B cell (primary cell): ENCODE results near the gene GBA3. TPM values are rescaled to one million over a fixed set of nuclear protein-coding genes. Genes with fewer than 3 reads are reported as not detected.

Experiments used
- ATAC-seq: fragments of 200-7000 bp; cut with Tn5 transposase; one replicate; pipeline ENCODE4 v1.10.0; 2021; ENCODE audit warnings: low read depth, mild to moderate bottlenecking, moderate number of reproducible peaks, moderate library complexity
- CTCF ChIA-PET: fragments of 350-600 bp; sonication (Branson Sonifier 250); formaldehyde crosslinking; loops from one replicate; lab custom pipeline; 2021; ENCODE audit warnings: antibody characterized with exemption, inconsistent platforms; lab: Charles Lee
- POLR2A ChIA-PET: fragments of 350-600 bp; sonication (Branson Sonifier 250); formaldehyde crosslinking; loops from one replicate; lab custom pipeline; 2021; ENCODE audit warnings: antibody characterized with exemption; lab: Charles Lee
- DNase-seq: peaks from one replicate; pipeline ENCODE4 v3.0.0; 2013
- H2AFZ ChIP-seq: 2 replicates; pipeline ENCODE4 v1.6.1; 2012; ENCODE audit warnings: mild to moderate bottlenecking, low read depth, low read length; ENCODE audit not compliant: insufficient read depth, poor library complexity, severe bottlenecking
- H3K27ac ChIP-seq, 2 donors: 1 replicate in 1 of 2; 2 replicates in 1 of 2; pipeline ENCODE4 v1.5.1; 2012 to 2013; ENCODE audit warnings: low read length in 2 of 2, mild to moderate bottlenecking in 2 of 2, moderate library complexity in 1 of 2
- H3K27me3 ChIP-seq, 4 experiments: fragments of 200-600 bp in 1 of 4; sonication (generic) in 1 of 4; replicated peaks in 1 of 4; 1 replicate in 2 of 4; 2 replicates in 2 of 4; pipeline versions ENCODE4 v1.6.1 to v1.7.0; 2013 to 2016; ENCODE audit warnings: low read length in 3 of 4, mild to moderate bottlenecking in 2 of 4, mixed read lengths in 1 of 4, moderate library complexity in 1 of 4; ENCODE audit not compliant: insufficient read depth in 4 of 4, control insufficient read depth in 3 of 4; ENCODE audit errors: control extremely low read depth in 1 of 4
- H3K36me3 ChIP-seq, 2 experiments: replicated peaks in 1 of 2; 1 replicate in 1 of 2; 2 replicates in 1 of 2; pipeline versions ENCODE4 v1.6.1 to v1.7.1; 2013; ENCODE audit warnings: low read length in 1 of 2; ENCODE audit not compliant: insufficient read depth in 2 of 2, control insufficient read depth in 1 of 2; ENCODE audit errors: control extremely low read depth in 1 of 2, extremely low read depth in 1 of 2
- H3K4me1 ChIP-seq, 2 donors: fragments of 200-600 bp in 1 of 2; sonication (generic) in 1 of 2; 1 replicate in 1 of 2; 2 replicates in 1 of 2; pipeline versions ENCODE4 v1.5.1 to v1.6.1; 2013 to 2017; ENCODE audit warnings: low read length in 2 of 2; ENCODE audit not compliant: control insufficient read depth in 2 of 2, insufficient read depth in 2 of 2
- H3K4me2 ChIP-seq: replicated peaks from 2 replicates; pipeline ENCODE3; 2012; ENCODE audit warnings: mild to moderate bottlenecking, low read depth, low read length; ENCODE audit not compliant: poor library complexity, severe bottlenecking
- H3K4me3 ChIP-seq, 5 experiments: fragments of 200-600 bp in 1 of 5; sonication (generic) in 1 of 5; 1 replicate in 3 of 5; 2 replicates in 2 of 5; pipeline versions ENCODE4 v1.5.1 to v1.7.0; 2011 to 2016; ENCODE audit warnings: low read length in 4 of 5, mild to moderate bottlenecking in 4 of 5, low read depth in 2 of 5, control low read depth in 1 of 5, moderate library complexity in 1 of 5; ENCODE audit not compliant: insufficient read depth in 1 of 5; ENCODE audit errors: control extremely low read depth in 1 of 5, extremely low read depth in 1 of 5
- H3K79me2 ChIP-seq: fragments of 200-600 bp; sonication (generic); one replicate; pipeline ENCODE4 v1.6.0; 2016; ENCODE audit warnings: low read length; ENCODE audit not compliant: control insufficient read depth, insufficient read depth
- H3K9ac ChIP-seq: fragments of 200-600 bp; sonication (generic); 2 replicates; pipeline ENCODE4 v1.6.1; 2017; ENCODE audit warnings: mild to moderate bottlenecking, low read length, moderate library complexity
- H3K9me3 ChIP-seq, 3 donors: one replicate each; pipeline versions ENCODE4 v1.6.1 to v1.7.1; 2013; ENCODE audit warnings: low read length in 2 of 3; ENCODE audit not compliant: control insufficient read depth in 2 of 3, insufficient read depth in 1 of 3; ENCODE audit errors: control extremely low read depth in 1 of 3
- H4K20me1 ChIP-seq: 2 replicates; pipeline ENCODE4 v1.6.0; 2012; ENCODE audit warnings: mild to moderate bottlenecking, low read length; ENCODE audit not compliant: insufficient read depth, control insufficient read depth, poor library complexity, severe bottlenecking
- H3K27ac Mint-ChIP-seq: one replicate; pipeline ENCODE4 v1.8.0; 2021; ENCODE audit warnings: mixed read lengths
- H3K27me3 Mint-ChIP-seq: one replicate; pipeline ENCODE4 v1.8.0; 2021; ENCODE audit warnings: mixed read lengths
- H3K4me1 Mint-ChIP-seq: one replicate; pipeline ENCODE4 v1.8.0; 2021; ENCODE audit warnings: mixed read lengths
- H3K4me3 Mint-ChIP-seq: one replicate; pipeline ENCODE4 v1.8.0; 2021; ENCODE audit warnings: mixed read lengths
- H3K9me3 Mint-ChIP-seq: one replicate; pipeline ENCODE4 v1.8.0; 2022; ENCODE audit warnings: mixed read lengths; ENCODE audit not compliant: insufficient read depth
- EZH2 ChIP-seq: IDR thresholded peaks from 2 replicates; pipeline ENCODE4 v1.6.1; 2012; ENCODE audit warnings: borderline replicate concordance, low read depth, mild to moderate bottlenecking, moderate library complexity, low read length; ENCODE audit not compliant: insufficient read depth, poor library complexity, severe bottlenecking
- WGBS: methylation state at CpG from one replicate; pipeline ENCODE4 v1.1.5; 2013; ENCODE audit warnings: missing lambda C conversion rate; ENCODE audit not compliant: insufficient coverage; 5-methylcytosine and 5-hydroxymethylcytosine counted together
- intact Hi-C: fragments of 100-400 bp; cut with micrococcal nuclease; formaldehyde crosslinking; loops from one replicate; pipeline ENCODE4 v1.10.0; 2022
- polyA plus RNA-seq: library from polyadenylated mRNA; depleted of rRNA; stranded (reverse); fragments of >200 nt; gene quantifications from 2 replicates; pipeline ENCODE4 v1.2.3, GENCODE V29; 2012
- total RNA-seq, 2 donors: library from RNA; stranded (reverse); fragments of 120-200 nt in 1 of 2; gene quantifications; 1 replicate in 1 of 2; 2 replicates in 1 of 2; pipeline versions ENCODE4 v1.2.3 to v1.2.4, GENCODE V29; 2013 to 2022
- TF ChIP-seq, protein P1 (sequence below): fragments of 200-600 bp; IDR thresholded peaks from one replicate; pipeline ENCODE4 v1.8.0; 2022; ENCODE audit warnings: antibody characterized with exemption, mild to moderate bottlenecking

The GBA3 gene
- total and polyA plus RNA-seq, 2 donors (not counting 1 experiment from before 2014, with no cell fraction given): not detected

DNA sequence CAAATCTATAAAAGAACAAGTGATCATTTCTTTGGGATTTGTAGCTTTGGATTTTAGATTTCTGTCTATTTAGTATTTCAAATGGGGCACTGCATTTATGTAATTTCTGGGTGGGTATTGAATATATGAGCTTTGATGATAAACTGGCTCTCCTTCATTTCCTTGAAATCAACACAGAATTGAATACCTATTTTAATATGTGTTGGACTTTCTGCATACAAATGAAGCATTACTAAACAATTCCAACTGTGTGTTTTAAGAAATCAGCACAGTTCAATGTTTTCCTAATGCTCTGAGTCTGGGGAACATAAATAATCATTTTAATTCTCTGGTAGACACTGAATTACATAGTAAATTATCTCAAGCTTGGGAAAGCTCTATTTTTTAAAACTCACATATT lies 42.0 kb upstream of the GBA3 start:
- Histone ChIP-seq H3K4me1 (no peaks in the 10 kb centered on the region), H2AFZ (no peak overlapping the region), H3K4me3 (no peak overlapping the region), H4K20me1 (no peaks in the 10 kb centered on the region), H3K9ac (no peak overlapping the region), H3K27me3 (no peaks in the 10 kb centered on the region), H3K4me2 (no peak overlapping the region), H3K9me3 (peaks cover 0 to 1% (median 0%) of the 10 kb centered on the region in 3 donors), H3K27ac (no peak overlapping the region), H3K36me3 (no peaks in the 10 kb centered on the region), H3K79me2 (no peaks in the 10 kb centered on the region)
- Mint-ChIP-seq H3K9me3 (no peaks in the 10 kb centered on the region), H3K27ac (no peak overlapping the region), H3K27me3 (no peaks in the 10 kb centered on the region), H3K4me1 (no peaks in the 10 kb centered on the region), H3K4me3 (no peak overlapping the region)
- POLR2A ChIA-PET: no interaction called here
- TF ChIP-seq, protein P1, sequence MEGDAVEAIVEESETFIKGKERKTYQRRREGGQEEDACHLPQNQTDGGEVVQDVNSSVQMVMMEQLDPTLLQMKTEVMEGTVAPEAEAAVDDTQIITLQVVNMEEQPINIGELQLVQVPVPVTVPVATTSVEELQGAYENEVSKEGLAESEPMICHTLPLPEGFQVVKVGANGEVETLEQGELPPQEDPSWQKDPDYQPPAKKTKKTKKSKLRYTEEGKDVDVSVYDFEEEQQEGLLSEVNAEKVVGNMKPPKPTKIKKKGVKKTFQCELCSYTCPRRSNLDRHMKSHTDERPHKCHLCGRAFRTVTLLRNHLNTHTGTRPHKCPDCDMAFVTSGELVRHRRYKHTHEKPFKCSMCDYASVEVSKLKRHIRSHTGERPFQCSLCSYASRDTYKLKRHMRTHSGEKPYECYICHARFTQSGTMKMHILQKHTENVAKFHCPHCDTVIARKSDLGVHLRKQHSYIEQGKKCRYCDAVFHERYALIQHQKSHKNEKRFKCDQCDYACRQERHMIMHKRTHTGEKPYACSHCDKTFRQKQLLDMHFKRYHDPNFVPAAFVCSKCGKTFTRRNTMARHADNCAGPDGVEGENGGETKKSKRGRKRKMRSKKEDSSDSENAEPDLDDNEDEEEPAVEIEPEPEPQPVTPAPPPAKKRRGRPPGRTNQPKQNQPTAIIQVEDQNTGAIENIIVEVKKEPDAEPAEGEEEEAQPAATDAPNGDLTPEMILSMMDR: no peak
- no peak for TF ChIP-seq EZH2
- ATAC-seq (no peak), DNase-seq (no peak)
- intact Hi-C loops: no loop called here
- CTCF ChIA-PET: no interaction called here

DNA sequence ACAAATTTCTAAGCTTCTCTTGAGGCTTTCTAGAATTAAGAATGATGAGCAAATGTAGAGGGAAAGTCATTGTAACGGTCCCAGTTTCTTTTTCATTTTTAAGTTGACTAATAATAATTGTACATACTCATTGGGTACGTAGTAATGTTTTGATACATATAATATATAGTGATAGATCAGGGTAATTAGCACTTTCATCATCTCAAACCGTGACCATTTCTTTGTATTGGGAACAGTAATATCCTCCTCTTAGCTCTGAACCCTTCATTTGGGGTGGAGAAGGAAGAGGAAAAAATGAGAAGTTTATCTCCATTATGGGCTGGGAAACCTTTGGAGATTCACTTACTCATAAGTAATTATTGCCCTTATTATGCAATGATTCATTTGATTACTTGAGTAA lies 39.0 kb upstream of the GBA3 start:
- ChIA-PET POLR2A (no interaction called here), CTCF (no interaction called here)

More for the DNA sequence above, 39.0 kb upstream of the GBA3 start:
- Histone ChIP-seq H3K36me3 (no peaks in the 10 kb centered on the region), H3K27me3 (no peaks in the 10 kb centered on the region), H3K9me3 (peaks cover 0 to 1% (median 0%) of the 10 kb centered on the region in 3 donors), H3K79me2 (no peaks in the 10 kb centered on the region), H2AFZ (no peak overlapping the region), H3K4me1 (no peaks in the 10 kb centered on the region), H3K9ac (no peak overlapping the region), H4K20me1 (no peaks in the 10 kb centered on the region), H3K4me3 (no peak overlapping the region), H3K27ac (no peak overlapping the region), H3K4me2 (no peak overlapping the region)
- H3K4me3 Mint-ChIP-seq: no peak overlapping the region
- ATAC-seq (no peak), DNase-seq (no peak)
- H3K4me1 Mint-ChIP-seq: no peaks in the 10 kb centered on the region
- H3K27me3 Mint-ChIP-seq: no peaks in the 10 kb centered on the region
- H3K27ac Mint-ChIP-seq: no peak overlapping the region
- no CpG with 5 or more reads among the region's 3 CpGs for WGBS
- TF ChIP-seq EZH2: no peak
- TF ChIP-seq, protein P1: no peak
- H3K9me3 Mint-ChIP-seq: no peaks in the 10 kb centered on the region
- intact Hi-C loops: no loop called here
